VCaP (cell line): ENCODE data around the gene SH3BP5L.
"Not testable (repeated sequence)": the region's sequence is repeated elsewhere in the genome, so short reads cannot be mapped to it uniquely, and the experiment has no call there.

ENCODE experiments used
- H3K27ac ChIP-seq: fragments of 450-650 bp; 2 replicates; pipeline ENCODE4 v1.5.1; 2017
- TF ChIP-seq, protein P1 (sequence below): fragments of 450-650 bp; conservative IDR thresholded peaks from 2 replicates; pipeline ENCODE4 v1.5.1; 2017; ENCODE audit warnings: mild to moderate bottlenecking, moderate library complexity

SH3BP5L gene

DNA sequence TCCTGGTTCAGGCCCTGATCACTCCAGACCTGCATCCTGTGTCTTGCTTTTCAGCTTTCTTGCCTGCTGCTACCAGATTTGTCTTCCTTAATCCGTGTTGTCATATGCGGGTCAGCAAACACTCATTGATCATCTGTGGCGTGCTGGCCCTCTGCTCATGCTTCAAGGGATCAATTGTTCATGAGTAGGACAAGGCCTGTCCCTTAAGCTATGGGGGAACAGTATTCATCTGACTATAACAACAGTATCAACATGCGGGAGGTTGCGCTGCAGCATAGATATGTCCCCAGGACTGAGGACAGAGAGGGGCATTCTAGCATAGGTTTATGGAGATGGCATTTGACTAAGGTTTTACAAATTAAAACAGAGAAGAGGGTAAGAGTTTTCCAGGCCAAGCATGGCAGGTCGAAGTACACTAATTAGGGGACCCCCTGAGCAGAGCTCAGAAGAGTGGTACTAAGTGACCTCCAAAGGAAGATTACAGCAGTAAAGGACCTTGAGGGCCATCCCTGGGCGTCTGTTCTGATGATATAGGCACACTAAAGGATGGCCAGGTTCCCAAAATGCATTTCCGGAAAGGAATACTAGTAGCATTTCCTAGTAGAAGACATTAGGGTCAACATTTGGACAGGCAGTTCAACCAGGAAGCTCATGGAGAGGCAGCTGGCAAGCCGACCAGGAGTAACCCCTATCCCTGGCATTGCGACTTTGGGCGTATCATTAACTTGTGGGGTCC lies 11.5 kb upstream of the SH3BP5L start:
- TF ChIP-seq, protein P1, sequence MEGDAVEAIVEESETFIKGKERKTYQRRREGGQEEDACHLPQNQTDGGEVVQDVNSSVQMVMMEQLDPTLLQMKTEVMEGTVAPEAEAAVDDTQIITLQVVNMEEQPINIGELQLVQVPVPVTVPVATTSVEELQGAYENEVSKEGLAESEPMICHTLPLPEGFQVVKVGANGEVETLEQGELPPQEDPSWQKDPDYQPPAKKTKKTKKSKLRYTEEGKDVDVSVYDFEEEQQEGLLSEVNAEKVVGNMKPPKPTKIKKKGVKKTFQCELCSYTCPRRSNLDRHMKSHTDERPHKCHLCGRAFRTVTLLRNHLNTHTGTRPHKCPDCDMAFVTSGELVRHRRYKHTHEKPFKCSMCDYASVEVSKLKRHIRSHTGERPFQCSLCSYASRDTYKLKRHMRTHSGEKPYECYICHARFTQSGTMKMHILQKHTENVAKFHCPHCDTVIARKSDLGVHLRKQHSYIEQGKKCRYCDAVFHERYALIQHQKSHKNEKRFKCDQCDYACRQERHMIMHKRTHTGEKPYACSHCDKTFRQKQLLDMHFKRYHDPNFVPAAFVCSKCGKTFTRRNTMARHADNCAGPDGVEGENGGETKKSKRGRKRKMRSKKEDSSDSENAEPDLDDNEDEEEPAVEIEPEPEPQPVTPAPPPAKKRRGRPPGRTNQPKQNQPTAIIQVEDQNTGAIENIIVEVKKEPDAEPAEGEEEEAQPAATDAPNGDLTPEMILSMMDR: no peak
- peak overlapping the region; percentile 96 for H3K27ac ChIP-seq

DNA sequence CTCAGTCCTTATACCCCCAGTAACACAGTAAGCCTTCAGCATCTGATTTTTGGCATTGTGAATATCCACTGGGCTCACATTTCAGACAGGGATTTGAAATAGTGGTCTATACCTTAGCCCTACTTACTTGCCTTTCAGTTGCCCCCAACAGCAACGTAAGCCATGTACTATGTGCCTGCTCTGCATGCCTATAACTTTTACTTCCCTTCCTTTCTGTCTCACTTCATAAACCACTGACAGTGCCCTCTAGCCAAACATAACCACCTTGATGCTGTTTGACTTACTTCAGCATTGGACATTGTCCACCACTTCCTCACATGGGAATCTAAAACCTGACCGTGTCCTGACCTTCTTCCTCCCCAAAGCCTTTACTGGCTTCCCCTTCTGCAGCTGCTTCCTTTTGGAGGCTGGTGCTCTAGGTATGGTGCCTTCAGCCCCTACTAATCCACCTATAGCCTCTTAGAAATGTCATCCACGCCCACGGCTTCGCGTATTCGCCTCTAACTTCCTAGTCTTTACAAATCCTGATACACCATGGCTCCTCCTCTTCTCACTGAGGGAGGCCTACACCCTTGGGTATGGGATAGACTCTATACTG lies 8.7 kb upstream of the SH3BP5L start:
- H3K27ac ChIP-seq: no peak overlapping the region
- TF ChIP-seq, protein P1: no peak

DNA sequence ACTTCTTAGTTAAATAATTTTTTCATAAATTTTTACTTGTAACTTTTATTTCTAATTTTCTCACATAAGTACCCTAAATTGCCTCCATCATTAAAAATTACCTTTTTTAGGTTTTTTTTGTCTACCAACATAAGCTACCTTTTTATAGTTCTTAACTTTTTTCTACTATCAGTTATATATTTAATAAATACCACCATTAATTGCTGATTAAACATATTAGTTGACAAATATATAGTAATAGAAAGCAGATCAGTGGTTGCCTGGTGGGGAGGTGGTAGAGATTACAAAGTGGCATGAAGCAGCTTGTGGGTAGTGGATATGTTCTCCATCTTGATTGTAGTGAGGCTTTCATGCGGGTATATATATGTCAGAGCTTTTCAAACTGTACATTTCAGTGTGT lies 6.1 kb upstream of the SH3BP5L start:
- no peak overlapping the region for H3K27ac ChIP-seq
- TF ChIP-seq, protein P1: no peak

DNA sequence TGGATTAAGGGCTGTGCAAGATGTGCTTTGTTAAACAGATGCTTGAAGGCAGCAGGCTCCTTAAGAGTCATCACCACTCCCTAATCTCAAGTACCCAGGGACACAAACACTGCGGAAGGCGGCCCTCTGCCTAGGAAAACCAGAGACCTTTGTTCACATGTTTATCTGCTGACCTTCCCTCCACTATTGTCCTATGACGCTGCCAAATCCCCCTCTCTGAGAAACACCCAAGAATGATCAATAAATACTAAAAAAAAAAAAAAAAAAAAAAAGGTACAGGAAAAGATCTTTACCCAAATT lies 5.0 kb upstream of the SH3BP5L start:
- H3K27ac ChIP-seq: not testable (repeated sequence)

DNA sequence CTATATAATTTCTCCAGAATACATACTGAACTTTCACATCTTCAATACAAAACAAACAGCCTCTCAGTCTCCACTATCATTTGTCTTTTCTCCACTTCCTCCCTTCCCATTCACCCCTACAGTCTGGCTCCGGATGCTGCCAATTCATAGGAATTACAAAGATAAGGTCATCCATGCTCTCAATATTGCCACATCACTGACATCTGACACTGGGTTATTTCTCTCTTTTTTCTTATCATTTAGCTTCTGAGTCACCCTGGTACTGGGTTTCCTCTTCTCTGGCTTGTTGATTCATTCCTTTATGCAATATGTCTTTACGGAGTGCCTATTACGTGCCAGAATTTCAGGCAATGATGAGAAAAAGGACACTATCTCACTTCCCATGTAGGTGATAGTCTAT lies 3.1 kb upstream of the SH3BP5L start:
- H3K27ac ChIP-seq: no peak overlapping the region
- TF ChIP-seq, protein P1: no peak

DNA sequence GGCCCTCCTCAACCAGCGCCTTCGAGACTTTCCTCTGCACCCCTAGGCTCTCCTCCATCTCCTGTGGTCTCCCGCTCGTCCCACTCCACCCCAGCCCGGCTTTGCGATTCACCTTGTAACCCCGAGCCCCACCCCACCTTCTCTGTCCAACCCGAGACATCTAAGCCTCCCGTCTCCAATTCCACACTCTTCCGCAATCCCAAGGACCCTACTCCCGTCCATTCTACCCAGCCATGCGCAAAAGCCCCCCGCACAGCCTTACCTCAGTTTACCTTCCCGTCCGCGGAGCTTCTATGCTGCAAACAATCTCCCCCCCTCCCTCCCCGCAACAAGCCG lies 174 bp downstream of the SH3BP5L start:
- TF ChIP-seq, protein P1: no peak
- peak overlapping the region; percentile 91 for H3K27ac ChIP-seq

DNA sequence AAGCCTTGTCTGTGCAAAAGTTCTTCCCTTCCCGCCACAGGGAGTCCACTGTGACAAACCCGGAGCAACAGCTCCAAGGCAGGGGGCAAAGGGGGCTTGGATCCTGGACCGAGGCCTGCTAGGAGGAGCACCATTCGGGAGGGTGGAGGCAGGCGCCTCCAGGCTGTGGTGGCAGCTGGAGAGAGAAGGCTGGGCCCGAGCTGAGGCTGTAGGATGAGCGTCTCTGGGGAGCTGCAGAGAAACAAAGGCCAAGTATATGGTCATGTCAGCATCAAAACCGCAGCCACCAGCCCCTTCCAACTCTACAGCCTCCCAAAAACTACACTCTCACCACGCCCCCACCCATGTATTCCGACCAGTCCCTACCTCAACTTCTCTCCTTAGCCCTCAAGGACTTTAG lies 579 bp downstream of the SH3BP5L start:
- TF ChIP-seq, protein P1: no peak
- peak overlapping the region; percentile 91; the same call in 1 of the 2 replicates for H3K27ac ChIP-seq

DNA sequence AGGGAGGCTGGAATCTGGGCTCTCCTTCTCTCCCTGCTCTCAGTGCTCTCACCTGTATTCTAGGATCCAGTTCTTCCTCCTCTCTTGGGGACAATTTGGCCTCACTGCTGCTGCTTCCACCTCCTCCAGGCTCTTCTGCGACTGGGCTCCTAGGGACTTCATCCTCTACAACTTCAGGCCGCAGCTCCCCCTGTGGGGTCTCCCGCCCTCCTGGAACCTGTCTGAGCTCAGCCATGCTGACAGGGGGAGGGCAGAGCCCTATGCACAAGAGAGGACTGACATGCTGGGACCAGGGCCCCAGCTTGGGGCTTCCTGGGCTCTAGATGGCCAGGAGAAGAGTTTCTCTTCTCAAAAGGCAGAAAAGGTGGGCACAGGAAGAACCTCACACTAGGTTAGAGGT lies 1.0 kb downstream of the SH3BP5L start:
- H3K27ac ChIP-seq: peak overlapping the region; percentile 91; the same call in 1 of the 2 replicates
- TF ChIP-seq, protein P1: no peak
